GM18502 (cell line): ENCODE measurements around the gene INMT.

Experiments
- ATAC-seq: cut with Tn5 transposase; IDR thresholded peaks from one replicate; pipeline ENCODE4 v1.9.1; 2021; ENCODE audit warnings: mild to moderate bottlenecking; ENCODE audit not compliant: unreplicated experiment, poor library complexity

The INMT gene

DNA sequence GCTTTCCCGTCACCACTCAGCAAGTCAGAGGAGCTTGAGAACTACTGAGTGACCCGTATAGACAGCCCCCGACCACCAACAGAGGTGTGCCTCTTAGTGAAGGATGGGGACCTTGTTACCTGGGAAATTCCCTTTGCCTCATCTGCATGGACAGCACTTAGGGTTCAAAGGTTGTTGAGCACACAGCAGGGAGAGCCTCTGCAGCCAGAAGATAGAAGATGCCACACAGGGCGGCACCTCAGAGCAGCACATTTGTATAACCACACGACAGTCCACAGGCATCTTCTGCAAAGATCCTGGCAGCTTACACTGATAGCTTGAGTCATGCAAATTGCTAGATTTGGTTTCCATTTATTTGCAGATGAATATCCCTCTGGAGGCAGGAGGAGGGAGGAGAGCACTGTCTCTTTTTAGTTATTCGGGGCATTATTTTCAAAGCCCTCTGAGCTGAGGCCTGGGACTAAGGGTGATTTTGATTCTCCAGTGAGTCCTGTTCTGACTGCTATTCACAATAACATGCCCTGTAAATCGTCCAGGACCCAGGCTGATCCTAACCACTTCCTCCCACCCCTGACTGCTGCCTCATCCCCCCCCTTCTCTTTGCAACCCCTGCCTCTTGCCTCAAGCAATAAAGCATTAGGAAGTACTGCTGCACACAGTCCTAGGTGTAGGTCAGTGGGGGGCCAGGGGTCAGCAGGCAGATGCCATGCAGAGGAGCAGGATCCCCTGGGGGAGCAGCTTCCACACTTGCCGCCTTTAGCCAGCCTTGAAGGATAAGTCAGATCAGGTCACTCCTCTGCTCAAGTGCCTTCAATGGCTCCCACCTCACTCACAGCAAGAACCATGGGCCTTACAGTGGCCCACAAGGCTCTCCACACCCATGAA is 24.6 kb upstream of the INMT start:
- ATAC-seq: peak; percentile 71

DNA sequence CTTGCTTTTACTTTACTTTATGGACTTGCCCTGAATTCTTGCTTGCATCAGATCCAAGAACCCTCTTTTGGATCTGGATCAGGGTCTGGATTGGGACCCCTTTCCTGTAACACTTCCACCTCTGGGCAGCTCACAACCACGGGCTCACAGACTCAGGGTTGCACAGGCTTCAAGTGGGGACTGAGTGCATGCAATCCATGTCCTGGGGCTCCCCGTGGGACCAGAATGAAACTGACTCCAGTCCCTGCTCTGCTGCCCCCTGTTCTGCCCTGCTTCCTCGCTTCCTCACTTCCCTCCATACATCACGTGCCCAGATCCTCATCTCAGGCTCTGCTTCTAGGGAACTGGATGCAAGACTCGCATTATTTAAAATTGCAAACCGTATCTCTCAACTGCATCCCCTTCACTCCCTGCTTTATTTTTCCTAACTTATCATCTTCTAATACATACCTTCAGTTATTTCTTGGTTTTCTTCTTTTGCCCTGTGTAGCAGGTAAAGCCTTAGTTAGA is 23.3 kb upstream of the INMT start:
- ATAC-seq: no peak

DNA sequence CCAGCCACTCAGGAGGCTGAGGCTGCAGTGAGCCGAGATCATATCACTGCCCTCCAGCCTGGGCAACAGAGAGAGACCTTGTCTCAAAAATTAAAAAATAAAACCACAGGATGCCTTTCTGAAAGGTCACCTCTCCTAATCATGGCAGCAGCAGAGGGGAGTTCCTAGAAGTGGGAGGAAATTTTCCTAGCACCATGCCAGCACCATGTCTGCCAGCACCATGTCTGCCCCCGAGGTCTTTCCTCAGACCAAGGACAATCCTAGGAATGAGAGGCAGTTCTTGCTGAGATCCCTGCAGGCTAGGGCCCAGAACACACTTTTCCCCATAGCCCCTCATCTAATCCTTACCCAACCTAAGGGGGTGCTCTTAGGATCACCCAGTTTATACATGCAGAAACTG is 22.3 kb upstream of the INMT start:
- no peak for ATAC-seq

DNA sequence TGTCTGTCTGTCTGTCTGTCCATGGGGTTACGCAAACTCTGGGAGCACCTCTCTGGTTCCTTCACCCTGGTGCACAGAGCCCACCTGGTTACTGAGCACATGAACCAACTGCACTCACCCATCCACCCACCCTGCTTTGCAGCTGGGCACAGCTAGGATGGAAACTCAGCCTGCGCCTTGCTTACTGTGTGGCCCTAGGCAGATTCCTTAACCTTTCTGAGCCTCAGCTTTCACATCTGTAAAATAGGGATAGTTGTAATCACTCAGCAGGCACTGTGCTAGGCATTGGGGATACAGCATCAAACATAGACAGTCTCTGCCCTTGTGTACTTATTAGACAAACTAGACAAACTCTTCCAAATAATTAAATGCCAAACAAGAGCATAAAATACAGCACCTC is 21.8 kb upstream of the INMT start:
- ATAC-seq: no peak

DNA sequence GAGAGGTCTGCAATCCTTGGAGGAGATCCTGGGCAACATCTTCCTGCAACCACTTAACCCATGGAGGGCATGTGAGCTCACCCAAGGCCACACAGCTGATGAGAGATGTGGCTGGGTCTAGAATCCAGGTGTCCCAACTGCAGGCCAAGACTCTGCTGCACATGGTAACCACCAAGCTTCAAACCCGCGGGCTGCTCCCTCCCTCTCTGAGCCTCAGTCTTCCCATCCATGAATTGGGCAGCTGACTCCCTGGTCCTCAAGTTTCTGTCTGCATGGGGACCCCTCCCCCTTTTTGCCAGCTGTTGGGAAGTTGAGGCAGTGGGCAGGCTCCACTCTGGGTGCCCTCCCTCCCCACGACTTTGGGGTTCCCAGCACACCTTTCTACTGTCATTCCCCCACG is 20.9 kb upstream of the INMT start:
- ATAC-seq: no peak

DNA sequence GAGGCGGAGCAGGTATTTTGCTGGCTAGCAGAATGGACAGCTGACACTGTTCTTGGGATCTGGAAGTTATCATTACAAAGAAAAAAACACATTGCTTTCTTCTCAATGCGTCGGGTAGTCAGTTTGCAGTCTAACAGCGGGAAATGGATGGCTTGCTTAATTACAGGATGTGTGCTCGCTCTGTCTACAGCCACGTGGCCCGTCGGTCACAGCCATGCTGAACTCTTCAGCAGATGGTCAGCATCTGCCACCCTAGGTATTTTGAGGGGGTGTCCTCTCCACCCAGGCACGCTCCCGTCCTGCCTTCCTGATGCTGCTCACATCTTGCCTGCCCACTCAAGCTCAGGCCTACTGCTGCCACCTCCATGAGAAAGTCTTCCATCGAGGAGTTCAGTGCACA is 20.4 kb upstream of the INMT start:
- no peak for ATAC-seq

DNA sequence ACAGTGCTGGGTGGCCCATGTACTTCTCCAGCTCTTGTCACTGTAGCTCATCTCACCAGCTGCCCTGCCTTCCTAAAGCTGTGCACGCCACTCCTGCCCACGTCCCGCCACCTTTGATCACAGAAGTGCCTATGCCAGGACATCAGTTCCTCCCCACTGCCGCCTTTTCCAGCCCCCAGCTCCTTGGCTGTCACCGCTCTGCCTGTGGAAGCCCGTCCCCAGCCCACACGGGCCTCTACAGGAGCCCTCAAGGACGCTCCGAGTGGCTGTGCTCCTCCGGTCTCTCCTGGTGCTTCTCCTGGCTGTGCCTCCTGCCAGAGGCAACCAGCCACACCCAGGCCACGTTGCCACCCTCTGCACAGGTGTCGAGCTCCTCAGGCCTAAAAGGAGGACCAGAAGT is 19.3 kb upstream of the INMT start:
- ATAC-seq: no peak

DNA sequence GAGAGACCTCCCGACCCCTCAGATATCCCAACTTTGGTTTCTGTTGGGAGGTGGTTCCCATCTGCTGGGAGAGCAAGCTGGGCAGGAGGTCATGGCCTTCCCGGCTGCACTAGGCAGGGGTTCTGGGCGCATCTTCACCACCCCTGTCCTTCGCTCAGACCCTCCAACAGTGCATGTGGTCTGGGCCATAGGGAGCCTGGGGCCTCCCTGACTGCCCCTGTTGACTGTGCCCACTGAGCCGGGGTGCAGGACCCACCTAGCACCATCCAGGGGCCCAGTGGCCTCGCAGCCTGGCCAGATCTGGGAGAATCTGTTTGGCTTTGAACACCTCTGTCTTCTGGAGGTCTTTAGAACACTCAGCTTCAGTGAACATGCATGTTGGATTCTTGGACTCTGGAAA is 18.7 kb upstream of the INMT start:
- no peak for ATAC-seq

DNA sequence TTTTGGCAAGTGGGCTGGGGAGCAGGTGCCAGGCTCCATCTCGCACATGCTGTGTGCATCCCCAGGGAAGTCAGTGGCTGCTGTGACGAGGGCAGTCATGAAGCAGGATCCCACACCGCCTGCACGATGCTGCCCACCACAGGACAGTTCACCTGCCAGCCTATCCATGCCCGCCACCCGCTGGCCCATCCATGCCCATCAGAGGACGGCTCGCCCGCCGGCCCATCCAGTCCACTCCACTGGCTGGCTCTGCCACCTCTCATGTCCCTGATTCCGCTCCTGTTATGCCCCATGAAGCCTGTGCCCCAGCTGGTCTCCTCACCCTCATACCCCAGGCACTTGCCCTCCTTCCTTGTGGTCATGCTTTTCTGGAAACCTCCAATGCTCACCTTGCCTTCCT is 18.2 kb upstream of the INMT start:
- ATAC-seq: no peak

DNA sequence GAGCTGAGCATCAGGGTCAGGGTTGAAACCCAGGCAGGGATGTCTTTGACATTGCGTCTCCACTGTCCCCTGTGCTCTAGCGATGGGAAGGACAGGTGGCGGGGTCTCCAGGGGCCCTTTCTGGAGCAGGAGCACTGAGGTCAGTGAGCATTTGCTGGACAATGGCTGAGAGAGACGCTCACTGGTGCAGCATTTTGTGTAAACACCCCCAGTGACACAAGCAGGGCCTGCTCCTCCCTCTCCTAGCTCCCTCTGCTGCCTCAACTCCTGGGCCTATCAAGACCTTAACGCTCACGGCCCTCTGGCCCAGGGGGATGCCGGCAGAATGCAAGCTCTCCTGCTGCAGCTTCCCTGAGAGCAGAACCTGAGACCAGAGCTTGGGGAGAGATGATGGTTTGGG is 17.4 kb upstream of the INMT start:
- no peak for ATAC-seq

DNA sequence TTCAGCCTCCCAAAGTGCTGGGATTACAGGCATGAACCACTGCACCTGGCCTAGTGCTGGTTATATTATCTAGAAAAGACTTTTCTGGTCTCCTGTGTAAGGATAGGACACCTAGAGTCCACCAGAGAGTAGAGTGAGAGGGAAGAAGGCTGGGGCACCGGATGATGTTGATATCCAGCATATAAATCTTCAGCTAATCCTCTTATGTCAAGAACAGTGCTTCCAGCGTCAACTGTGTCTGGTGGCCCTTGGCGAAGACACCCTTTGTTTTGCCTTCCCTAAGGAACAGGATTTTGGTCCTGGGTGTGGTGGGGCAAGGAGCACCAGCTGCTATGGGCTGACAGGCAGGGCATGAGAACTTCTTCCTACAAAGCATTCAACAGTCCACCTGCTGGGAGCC is 16.3 kb upstream of the INMT start:
- ATAC-seq: no peak

DNA sequence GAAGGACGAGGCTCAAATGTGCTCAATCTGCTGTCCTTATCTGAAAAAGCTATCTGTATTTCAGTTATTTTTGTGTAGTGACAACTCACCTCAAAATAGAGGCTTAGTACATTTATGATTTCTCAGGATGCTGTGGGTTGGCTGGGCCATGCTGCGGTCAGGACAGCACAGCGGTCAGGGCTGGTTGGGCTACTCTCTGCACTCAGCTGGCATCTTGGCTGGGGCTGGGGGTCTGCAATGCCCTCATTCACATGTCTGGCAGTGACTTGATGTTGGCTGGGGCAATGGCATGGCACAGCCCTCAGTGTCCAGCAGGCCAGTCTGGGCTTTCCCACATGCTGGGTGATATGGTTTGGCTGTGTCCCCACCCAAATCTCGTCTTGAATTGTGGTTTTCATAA is 15.6 kb upstream of the INMT start:
- ATAC-seq: no peak

DNA sequence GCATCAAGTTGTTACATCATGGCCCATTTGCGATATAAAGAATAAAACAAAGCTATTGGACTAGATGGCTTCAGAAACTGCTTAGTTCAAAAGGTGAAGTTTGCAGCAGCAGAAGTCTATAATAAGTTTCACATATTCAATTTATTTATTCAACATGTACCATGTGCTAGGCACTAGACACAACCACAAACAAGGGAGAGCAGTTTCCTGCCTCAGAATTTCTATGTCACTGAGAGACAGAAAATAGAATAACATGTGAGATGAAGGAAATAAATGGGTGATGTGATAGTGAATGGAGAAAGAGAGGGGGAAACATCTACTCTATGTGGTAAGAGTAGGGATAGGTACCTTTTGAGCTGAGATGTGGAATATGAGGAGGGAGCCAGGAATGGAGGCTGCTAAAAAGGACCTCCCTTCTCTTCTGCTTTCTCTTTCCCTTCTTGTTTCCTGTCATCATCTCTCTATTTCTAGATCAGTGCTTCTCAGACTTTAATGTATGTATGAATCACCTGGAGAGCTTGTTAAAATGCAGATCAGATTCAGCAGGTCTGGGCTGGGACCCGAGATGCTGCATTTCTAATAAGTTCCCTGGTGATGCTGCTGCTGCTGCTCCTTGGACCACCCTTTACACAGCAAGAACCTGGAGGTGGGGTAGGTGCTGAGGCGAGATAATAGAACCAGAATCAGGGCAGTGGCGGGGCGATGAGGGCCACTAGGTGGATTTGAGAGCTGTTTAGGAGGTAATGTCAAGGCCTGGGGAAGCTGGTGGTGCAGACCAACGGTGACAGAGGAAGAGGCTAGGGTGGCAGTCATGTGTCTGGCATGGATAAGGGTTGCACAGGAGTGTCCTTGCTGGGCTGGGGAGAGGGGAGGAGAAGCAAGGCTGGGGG is 13.7 kb upstream of the INMT start:
- ATAC-seq: no peak

DNA sequence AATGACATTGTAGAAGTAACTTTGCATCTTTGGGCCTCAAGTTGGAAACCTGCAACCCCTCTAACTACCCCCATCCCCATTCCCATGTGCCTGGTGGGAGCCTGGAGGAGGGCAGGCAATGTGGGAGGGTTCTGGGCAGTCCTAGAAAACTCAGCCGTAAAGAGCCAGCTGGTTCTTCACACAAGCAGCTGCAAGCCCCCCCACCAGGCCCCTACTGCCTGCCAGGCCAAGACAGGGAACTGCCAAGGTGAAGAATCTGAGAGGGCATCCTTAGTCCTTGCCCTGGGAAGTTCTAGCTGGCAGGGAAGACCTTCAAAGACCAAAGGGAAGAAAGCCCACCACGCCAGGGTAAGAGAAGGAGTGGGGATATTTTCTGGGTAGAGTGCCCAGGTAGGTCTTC is 12.2 kb upstream of the INMT start:
- ATAC-seq: no peak

DNA sequence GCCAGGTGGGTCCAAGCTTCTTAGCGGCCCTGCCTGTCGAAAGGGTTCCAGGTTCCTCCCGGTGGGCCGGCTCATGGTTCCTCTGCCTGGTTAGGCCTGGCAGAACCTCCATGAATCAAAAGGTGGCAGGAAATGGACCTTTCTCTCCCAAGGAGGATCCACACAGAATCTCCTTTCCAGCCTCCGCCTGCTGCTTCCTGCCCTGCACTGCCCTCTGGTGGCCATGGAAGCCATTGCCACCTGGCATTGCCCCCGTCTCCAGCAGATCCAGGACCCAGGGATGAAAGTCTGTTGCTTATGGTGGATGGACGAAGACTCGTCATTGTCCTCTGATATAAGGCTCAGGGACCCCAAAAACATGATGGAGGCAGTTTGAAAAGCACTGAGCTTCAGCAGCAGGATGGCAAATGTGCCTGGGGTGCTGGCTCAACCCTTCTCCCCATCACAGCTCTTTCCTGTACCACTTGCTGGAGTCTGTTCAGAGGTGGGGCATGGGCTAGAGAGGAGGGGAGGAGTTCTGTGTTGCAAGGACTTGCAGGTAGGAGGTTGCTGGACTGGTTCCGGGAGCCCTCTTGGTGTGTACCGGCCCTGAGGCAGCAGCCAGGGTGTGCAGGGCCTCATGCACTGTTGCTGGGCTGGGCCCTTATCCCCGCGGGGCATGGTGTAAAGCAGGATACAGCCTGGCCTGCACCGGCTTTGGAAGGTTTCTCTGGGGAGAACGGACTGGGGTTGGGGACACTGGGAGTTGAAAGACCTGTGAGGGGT is 11.3 kb upstream of the INMT start:
- peak; percentile 74 for ATAC-seq

DNA sequence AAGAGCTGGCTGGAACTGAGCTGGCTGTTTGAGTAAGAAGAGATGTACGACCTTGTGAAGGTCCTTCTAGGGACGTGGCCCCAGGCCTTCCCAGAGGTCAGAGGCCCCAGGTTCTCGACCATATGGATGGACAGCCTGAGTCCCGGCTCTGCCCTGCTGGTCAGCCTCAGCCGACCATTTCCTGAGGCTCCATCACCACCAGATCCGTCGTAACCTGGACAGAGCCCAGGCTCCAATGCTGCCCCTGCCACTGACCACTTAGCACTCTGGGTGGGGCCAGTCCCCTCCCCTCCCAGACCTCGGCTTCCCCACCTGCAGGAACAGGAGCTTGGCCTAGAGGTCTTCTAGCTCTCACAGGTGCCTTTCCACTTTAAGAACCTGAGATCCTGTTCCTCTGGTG is 10.6 kb upstream of the INMT start:
- ATAC-seq: no peak

DNA sequence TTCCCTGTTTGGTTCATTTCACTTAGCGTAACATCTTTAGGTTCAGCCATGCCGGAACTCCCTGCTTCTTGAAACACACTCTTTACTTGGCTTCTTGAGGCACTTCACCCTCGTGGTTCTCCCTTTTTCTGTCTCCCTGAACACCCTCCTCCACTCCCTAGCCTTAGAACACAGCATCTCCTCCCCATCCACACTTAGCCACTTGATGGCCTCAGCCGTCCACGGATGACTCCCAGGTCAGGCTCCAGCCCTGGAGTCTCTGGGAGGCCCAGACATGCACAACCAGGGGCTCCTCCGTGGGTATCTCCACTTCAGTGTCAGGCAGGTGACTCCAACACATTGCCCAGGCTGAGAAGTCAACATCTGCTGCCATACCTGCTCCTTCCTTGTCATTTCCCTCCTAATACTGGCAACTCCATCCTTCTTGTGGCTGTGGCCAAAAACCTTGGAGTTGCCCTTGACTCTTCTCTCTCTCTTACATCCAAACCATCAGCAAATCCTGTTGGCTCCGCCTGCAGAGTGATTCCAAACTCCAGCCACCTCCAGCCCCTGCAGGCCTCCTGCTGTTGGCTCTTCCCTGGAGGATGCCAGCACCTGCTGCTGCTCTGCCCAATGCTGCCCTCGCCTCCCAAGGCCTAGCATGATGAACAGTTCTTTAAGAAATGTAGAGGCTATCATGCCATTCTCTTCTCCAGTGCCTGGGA is 8.4 kb upstream of the INMT start:
- no peak for ATAC-seq

DNA sequence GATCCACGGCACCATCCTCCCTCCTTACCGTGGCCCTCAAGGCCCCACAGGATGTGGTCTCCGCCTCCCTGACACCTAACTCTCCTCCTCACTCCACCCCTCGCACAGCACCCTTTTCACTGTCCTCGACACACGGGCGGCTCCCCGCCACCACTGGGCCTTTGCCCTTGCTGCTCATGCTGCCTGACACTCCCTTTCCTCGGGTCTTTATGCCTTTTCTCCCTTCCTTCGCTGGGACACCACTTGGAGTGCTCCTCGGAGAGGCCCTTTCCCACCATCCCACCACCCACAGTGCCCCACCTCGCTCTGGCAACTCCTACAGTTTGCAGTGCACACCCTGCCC is 7.9 kb upstream of the INMT start:
- ATAC-seq: no peak

DNA sequence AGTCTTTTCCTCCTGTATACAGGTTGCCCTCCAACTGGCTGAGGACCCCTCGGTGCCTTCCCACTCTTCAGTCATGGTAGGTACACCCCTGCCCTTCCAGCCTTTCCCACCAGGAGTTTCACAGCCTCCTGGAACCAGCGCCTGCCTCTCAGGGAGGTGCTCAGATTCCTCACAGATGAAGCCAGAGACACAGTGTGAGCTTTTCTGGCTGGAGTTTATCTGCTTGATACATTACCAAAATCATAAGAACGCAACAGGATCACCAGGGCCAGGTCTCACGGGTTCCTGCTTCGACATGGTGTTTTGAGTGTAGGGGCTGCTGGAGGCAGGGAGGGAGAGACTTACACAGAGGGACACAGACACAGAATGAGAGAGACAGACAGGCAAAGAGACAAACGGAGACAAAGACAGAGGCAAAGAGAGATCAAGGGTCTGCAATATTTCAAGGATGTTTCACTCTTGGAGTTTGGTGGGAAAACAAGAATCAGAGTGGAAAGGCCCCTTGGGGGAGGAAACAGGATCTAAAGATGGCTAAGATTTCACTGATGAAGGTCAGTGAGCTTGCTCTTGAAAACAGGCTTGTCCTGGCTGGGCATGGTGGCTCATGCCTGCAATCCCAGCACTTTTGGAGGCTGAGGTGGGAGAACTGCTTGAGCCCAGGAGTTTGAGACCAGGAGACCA is 6.5 kb upstream of the INMT start:
- no peak for ATAC-seq

DNA sequence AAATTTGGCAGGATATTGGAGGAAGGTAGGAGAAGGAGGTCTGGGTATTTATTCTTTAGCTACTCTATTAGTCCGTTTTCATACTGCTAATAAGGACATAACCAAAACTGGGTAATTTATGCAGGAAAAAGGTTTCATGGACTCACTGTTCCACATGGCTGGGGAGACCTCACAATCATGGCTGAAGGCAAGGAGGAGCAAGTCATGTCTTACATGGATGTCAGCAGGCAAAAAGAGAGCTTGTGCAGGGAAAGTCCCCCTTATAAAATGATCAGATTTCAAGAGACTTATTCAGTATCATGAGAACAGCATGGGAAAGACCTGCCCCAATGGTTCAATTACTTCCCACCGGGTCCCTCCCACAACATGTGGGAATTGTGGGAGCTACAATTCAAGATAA is 1.9 kb upstream of the INMT start:
- ATAC-seq: no peak
